MM.1S (cell line): ENCODE measurements around the gene KSR1.

Experiments
- DNase-seq: peaks from one replicate; pipeline ENCODE4 v3.0.0-alpha.2; 2015
- H2AFZ ChIP-seq: fragments of 300-600 bp; sonication (generic); 2 replicates; pipeline ENCODE4 v1.6.0; 2016; ENCODE audit warnings: antibody characterized with exemption, low read length
- H3F3A ChIP-seq: fragments of 300-600 bp; sonication (generic); 2 replicates; pipeline ENCODE4 v1.6.1; 2016; ENCODE audit warnings: mild to moderate bottlenecking, antibody characterized with exemption, low read length, moderate library complexity, mixed read lengths; ENCODE audit not compliant: insufficient read depth
- H3K27ac ChIP-seq: fragments of 300-600 bp; sonication (generic); 2 replicates; pipeline ENCODE4 v1.5.1; 2016; ENCODE audit warnings: mild to moderate bottlenecking, low read length
- H3K27me3 ChIP-seq: fragments of 300-600 bp; sonication (generic); replicated peaks from 2 replicates; pipeline ENCODE4 v1.6.0; 2016; ENCODE audit warnings: low read length; ENCODE audit not compliant: insufficient read depth
- H3K36me3 ChIP-seq: fragments of 300-600 bp; sonication (generic); replicated peaks from 2 replicates; pipeline ENCODE4 v1.6.1; 2016; ENCODE audit warnings: mild to moderate bottlenecking, low read length, mixed read lengths; ENCODE audit not compliant: insufficient read depth
- H3K4me1 ChIP-seq: fragments of 300-600 bp; sonication (generic); 2 replicates; pipeline ENCODE4 v1.6.1; 2016; ENCODE audit warnings: low read length, mixed read lengths
- H3K4me2 ChIP-seq: fragments of 300-600 bp; sonication (generic); 2 replicates; pipeline ENCODE4 v1.6.0; 2016; ENCODE audit warnings: low read depth, low read length
- H3K4me3 ChIP-seq: fragments of 300-600 bp; sonication (generic); 2 replicates; pipeline ENCODE4 v1.5.1; 2016; ENCODE audit warnings: low read length, mixed read lengths
- H3K79me2 ChIP-seq: fragments of 300-600 bp; sonication (generic); 2 replicates; pipeline ENCODE4 v1.6.1; 2016; ENCODE audit warnings: mixed run types, low read length, mixed read lengths
- H3K9ac ChIP-seq: fragments of 300-600 bp; sonication (generic); 2 replicates; pipeline ENCODE4 v1.6.1; 2016; ENCODE audit warnings: low read length, mixed read lengths
- H3K9me2 ChIP-seq: fragments of 300-600 bp; sonication (generic); replicated peaks from 2 replicates; pipeline ENCODE4 v1.6.1; 2016; ENCODE audit warnings: mild to moderate bottlenecking, low read length, mixed read lengths; ENCODE audit not compliant: insufficient read depth
- H3K9me3 ChIP-seq: fragments of 300-600 bp; sonication (generic); replicated peaks from 2 replicates; pipeline ENCODE4 v1.6.1; 2016; ENCODE audit warnings: mild to moderate bottlenecking, low read length, mixed read lengths; ENCODE audit not compliant: insufficient read depth
- H4K20me1 ChIP-seq: fragments of 300-600 bp; sonication (generic); 2 replicates; pipeline ENCODE4 v1.6.1; 2016; ENCODE audit warnings: mild to moderate bottlenecking, low read length, moderate library complexity, mixed read lengths; ENCODE audit not compliant: insufficient read depth
- CTCF ChIP-seq: fragments of 300-600 bp; sonication (generic); IDR thresholded peaks from 2 replicates; pipeline ENCODE4 v1.5.1; 2016; ENCODE audit warnings: antibody characterized with exemption, low read length, mixed read lengths
- EZH2 ChIP-seq: fragments of 300-600 bp; sonication (generic); optimal IDR thresholded peaks from 2 replicates; pipeline ENCODE3; 2017; ENCODE audit warnings: low read depth, mild to moderate bottlenecking, antibody characterized with exemption, low read length, mixed read lengths
- EZH2phosphoT487 ChIP-seq: fragments of 300-600 bp; sonication (generic); IDR thresholded peaks from 2 replicates; pipeline ENCODE4 v1.6.1; 2018; ENCODE audit warnings: antibody characterized with exemption, low read length

KSR1 gene

GRCh38 chr17:27616414-27616813 is 160.2 kb downstream of the KSR1 start:
- Histone ChIP-seq H3K79me2 (no peaks in the 10 kb centered on the region), H3F3A (no peaks in the 10 kb centered on the region), H3K9me3 (no peaks in the 10 kb centered on the region), H3K27ac (no peak overlapping the region), H3K4me3 (no peak overlapping the region), H3K9ac (no peak overlapping the region), H2AFZ (no peak overlapping the region), H3K4me1 (peaks cover 11% of the 10 kb centered on the region), H3K36me3 (no peaks in the 10 kb centered on the region), H3K9me2 (no peaks in the 10 kb centered on the region), H3K4me2 (no peak overlapping the region), H4K20me1 (no peaks in the 10 kb centered on the region), H3K27me3 (no peaks in the 10 kb centered on the region)
- DNase-seq: no peak
- TF ChIP-seq EZH2 (no peak), CTCF (no peak), EZH2phosphoT487 (no peak)

DNA sequence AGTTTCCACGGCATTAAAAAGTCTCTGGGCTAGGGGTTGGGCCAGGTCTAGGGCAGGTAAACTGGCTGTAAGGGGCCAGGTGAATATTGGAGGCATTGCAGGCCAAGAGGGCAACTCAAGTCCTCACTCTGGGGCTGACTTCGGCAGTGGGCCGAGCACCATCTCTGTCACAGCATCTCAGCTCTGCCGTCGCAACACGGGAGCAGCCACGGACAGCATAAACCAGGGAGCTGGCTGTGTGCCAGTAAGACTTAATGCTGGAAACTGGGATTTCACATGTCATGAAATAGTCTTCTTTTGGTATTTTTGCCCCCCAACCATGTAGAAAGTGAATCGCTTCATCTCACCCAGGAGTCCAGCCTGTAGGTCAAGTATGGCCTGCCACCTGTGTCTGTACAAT is 162.2 kb downstream of the KSR1 start:
- Histone ChIP-seq H3K9me3 (no peaks in the 10 kb centered on the region), H2AFZ (no peak overlapping the region), H3K4me2 (no peak overlapping the region), H3K27ac (no peak overlapping the region), H3K79me2 (no peaks in the 10 kb centered on the region), H3K9me2 (no peaks in the 10 kb centered on the region), H3K4me3 (no peak overlapping the region), H3K27me3 (no peaks in the 10 kb centered on the region), H3F3A (no peaks in the 10 kb centered on the region), H3K4me1 (no peaks in the 10 kb centered on the region), H3K9ac (no peak overlapping the region), H3K36me3 (no peaks in the 10 kb centered on the region), H4K20me1 (no peaks in the 10 kb centered on the region)
- TF ChIP-seq EZH2phosphoT487 (no peak), CTCF (no peak)
- no peak for DNase-seq

- Histone ChIP-seq H3K27ac (no peak overlapping the region), H4K20me1 (no peaks in the 10 kb centered on the region), H3K4me2 (no peak overlapping the region), H3F3A (no peaks in the 10 kb centered on the region), H3K27me3 (no peaks in the 10 kb centered on the region), H3K9me2 (no peaks in the 10 kb centered on the region), H3K9me3 (no peaks in the 10 kb centered on the region), H3K36me3 (no peaks in the 10 kb centered on the region), H3K9ac (no peak overlapping the region), H3K79me2 (no peaks in the 10 kb centered on the region), H2AFZ (no peak overlapping the region), H3K4me1 (no peaks in the 10 kb centered on the region), H3K4me3 (no peak overlapping the region)
- DNase-seq: no peak
- TF ChIP-seq EZH2 (no peak), CTCF (no peak), EZH2phosphoT487 (no peak)
These were observed 164.5 kb downstream of the KSR1 start for GRCh38 chr17:27620721-27621120.
